HG03442 (cell line): ENCODE measurements around the gene MANBA.

Source experiments
- ATAC-seq: cut with Tn5 transposase; IDR thresholded peaks from one replicate; pipeline ENCODE4 v1.9.1; 2021; ENCODE audit warnings: mild to moderate bottlenecking, moderate library complexity; ENCODE audit not compliant: unreplicated experiment

The MANBA gene

GRCh38 chr4:102598762-102599374 lies 161.9 kb downstream of the MANBA start:
- ATAC-seq = peak; percentile 55

GRCh38 chr4:102598086-102598761 lies 162.5 kb downstream of the MANBA start:
- ATAC-seq = peak; percentile 57

GRCh38 chr4:102596532-102596931 lies 164.2 kb downstream of the MANBA start:
- no peak for ATAC-seq

- ATAC-seq = no peak
Observed at GRCh38 chr4:102594000-102594399, 166.8 kb downstream of the MANBA start.

- ATAC-seq = no peak
Observed at GRCh38 chr4:102593147-102593546, 167.6 kb downstream of the MANBA start.

GRCh38 chr4:102592256-102592655 lies 168.5 kb downstream of the MANBA start:
- no peak for ATAC-seq

GRCh38 chr4:102589743-102590142 lies 171.0 kb downstream of the MANBA start:
- ATAC-seq = no peak

GRCh38 chr4:102586644-102587021 lies 174.1 kb downstream of the MANBA start:
- ATAC-seq = peak; percentile 38

GRCh38 chr4:102586002-102586643 lies 174.6 kb downstream of the MANBA start:
- ATAC-seq = peak; percentile 53

GRCh38 chr4:102585329-102585728 lies 175.4 kb downstream of the MANBA start:
- peak; percentile 39 for ATAC-seq

- no peak for ATAC-seq
Observed at GRCh38 chr4:102584091-102584490, 176.7 kb downstream of the MANBA start.
